Esophagus muscularis mucosa (tissue), 3 donors: Measurements from ENCODE around the gene SGPP2.

ENCODE experiments used
- POLR2A ChIP-seq: fragments of 450-650 bp; IDR thresholded peaks from one replicate; pipeline ENCODE4 v1.6.1; 2017; ENCODE audit warnings: antibody characterized with exemption, moderate library complexity, mild to moderate bottlenecking, low read depth
- POLR2AphosphoS5 ChIP-seq, 2 donors: sonication (generic); formaldehyde crosslinking; IDR thresholded peaks; one replicate each; pipeline ENCODE4 v1.6.1; 2017; ENCODE audit warnings: antibody characterized with exemption in 2 of 2
- TF ChIP-seq, protein P1 (sequence below), 3 experiments: fragments of 200-600 bp in 2 of 3; fragments of 450-650 bp in 1 of 3; sonication (generic) in 2 of 3; IDR thresholded peaks; one replicate each; pipeline ENCODE4 v1.5.1; 2017 to 2019; ENCODE audit warnings: antibody characterized with exemption in 3 of 3, mild to moderate bottlenecking in 2 of 3, moderate library complexity in 1 of 3

GRCh38 chr2:222442665-222443064 lies 18.3 kb downstream of the SGPP2 start:
- TF ChIP-seq, protein P1, sequence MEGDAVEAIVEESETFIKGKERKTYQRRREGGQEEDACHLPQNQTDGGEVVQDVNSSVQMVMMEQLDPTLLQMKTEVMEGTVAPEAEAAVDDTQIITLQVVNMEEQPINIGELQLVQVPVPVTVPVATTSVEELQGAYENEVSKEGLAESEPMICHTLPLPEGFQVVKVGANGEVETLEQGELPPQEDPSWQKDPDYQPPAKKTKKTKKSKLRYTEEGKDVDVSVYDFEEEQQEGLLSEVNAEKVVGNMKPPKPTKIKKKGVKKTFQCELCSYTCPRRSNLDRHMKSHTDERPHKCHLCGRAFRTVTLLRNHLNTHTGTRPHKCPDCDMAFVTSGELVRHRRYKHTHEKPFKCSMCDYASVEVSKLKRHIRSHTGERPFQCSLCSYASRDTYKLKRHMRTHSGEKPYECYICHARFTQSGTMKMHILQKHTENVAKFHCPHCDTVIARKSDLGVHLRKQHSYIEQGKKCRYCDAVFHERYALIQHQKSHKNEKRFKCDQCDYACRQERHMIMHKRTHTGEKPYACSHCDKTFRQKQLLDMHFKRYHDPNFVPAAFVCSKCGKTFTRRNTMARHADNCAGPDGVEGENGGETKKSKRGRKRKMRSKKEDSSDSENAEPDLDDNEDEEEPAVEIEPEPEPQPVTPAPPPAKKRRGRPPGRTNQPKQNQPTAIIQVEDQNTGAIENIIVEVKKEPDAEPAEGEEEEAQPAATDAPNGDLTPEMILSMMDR (IDR thresholded peaks at IDR 0.05), result no peak
- TF ChIP-seq POLR2AphosphoS5 (IDR thresholded peaks at IDR 0.05) (no peak), POLR2A (no peak)
